Uterus (tissue), 2 donors: ENCODE data around the gene ENKD1.

Experiments
- POLR2A ChIP-seq, 2 donors: fragments of 450-650 bp; IDR thresholded peaks; one replicate each; pipeline ENCODE4 v1.6.1; 2016; ENCODE audit warnings: antibody characterized with exemption in 2 of 2, mild to moderate bottlenecking in 1 of 2, moderate library complexity in 1 of 2
- TF ChIP-seq, protein P1 (sequence below), 4 experiments: fragments of 200-600 bp in 2 of 4; fragments of 450-650 bp in 2 of 4; sonication (generic) in 2 of 4; IDR thresholded peaks; one replicate each; pipeline ENCODE4 v1.5.1; 2016 to 2019; ENCODE audit warnings: antibody characterized with exemption in 4 of 4, mild to moderate bottlenecking in 2 of 4, moderate library complexity in 1 of 4

DNA sequence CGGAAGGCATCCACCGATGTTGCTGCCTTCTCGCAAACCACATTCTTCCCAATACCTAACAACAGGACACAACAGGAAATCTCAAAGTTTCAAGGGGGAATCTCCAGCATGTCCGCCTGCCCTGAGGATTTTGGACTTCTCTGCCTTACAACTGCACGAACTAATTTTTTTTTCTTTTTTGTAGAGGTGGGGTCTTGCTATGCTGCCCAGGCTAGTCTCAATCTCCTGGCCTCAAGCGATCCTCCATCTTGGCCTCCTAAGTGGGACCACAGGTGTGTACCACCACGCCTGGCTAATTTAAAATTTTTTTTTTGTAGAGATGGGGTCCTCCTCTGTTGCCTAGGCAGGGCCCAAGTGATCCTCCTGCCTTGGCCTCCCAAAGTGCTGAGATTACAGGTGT, 9.4 kb upstream of the ENKD1 start:
- TF ChIP-seq, protein P1, sequence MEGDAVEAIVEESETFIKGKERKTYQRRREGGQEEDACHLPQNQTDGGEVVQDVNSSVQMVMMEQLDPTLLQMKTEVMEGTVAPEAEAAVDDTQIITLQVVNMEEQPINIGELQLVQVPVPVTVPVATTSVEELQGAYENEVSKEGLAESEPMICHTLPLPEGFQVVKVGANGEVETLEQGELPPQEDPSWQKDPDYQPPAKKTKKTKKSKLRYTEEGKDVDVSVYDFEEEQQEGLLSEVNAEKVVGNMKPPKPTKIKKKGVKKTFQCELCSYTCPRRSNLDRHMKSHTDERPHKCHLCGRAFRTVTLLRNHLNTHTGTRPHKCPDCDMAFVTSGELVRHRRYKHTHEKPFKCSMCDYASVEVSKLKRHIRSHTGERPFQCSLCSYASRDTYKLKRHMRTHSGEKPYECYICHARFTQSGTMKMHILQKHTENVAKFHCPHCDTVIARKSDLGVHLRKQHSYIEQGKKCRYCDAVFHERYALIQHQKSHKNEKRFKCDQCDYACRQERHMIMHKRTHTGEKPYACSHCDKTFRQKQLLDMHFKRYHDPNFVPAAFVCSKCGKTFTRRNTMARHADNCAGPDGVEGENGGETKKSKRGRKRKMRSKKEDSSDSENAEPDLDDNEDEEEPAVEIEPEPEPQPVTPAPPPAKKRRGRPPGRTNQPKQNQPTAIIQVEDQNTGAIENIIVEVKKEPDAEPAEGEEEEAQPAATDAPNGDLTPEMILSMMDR (IDR thresholded peaks at IDR 0.05), result no peak
- no peak for TF ChIP-seq POLR2A (IDR thresholded peaks at IDR 0.05)
